UCSD-AML1 (cell line): ENCODE data around the gene KCND3.

Source experiments
- DNase-seq: peaks from one replicate; lab custom pipeline; 2025; ENCODE audit not compliant: unreplicated experiment; lab: John Stamatoyannopoulos, UW

KCND3 gene

GRCh38 chr1:111961016-111961415 is 28.5 kb downstream of the KCND3 start:
- no peak for DNase-seq

- no peak for DNase-seq
These were observed 30.0 kb downstream of the KCND3 start for GRCh38 chr1:111959436-111959835.

GRCh38 chr1:111958851-111959250 is 30.6 kb downstream of the KCND3 start:
- no peak for DNase-seq

GRCh38 chr1:111958075-111958474 is 31.4 kb downstream of the KCND3 start:
- no peak for DNase-seq

GRCh38 chr1:111956155-111956771 is 33.2 kb downstream of the KCND3 start:
- DNase-seq = no peak

- DNase-seq = no peak
These were observed 33.7 kb downstream of the KCND3 start for GRCh38 chr1:111955755-111956154.

- DNase-seq = no peak
These were observed 35.7 kb downstream of the KCND3 start for GRCh38 chr1:111953797-111954196.

- DNase-seq = no peak
These were observed 37.3 kb downstream of the KCND3 start for GRCh38 chr1:111952125-111952657.

- DNase-seq = peak; percentile 14
These were observed 41.0 kb downstream of the KCND3 start for GRCh38 chr1:111948209-111949171.

- no peak for DNase-seq
These were observed 45.4 kb downstream of the KCND3 start for GRCh38 chr1:111943846-111944749.

- no peak for DNase-seq
These were observed 46.4 kb downstream of the KCND3 start for GRCh38 chr1:111943066-111943465.

- no peak for DNase-seq
These were observed 50.9 kb downstream of the KCND3 start for GRCh38 chr1:111938536-111938935.

- DNase-seq = no peak
These were observed 51.3 kb downstream of the KCND3 start for GRCh38 chr1:111938123-111938522.

- DNase-seq = no peak
These were observed 52.2 kb downstream of the KCND3 start for GRCh38 chr1:111937147-111937725.

GRCh38 chr1:111934106-111934852 is 55.2 kb downstream of the KCND3 start:
- DNase-seq = no peak

GRCh38 chr1:111930356-111930755 is 59.1 kb downstream of the KCND3 start:
- DNase-seq = no peak

- no peak for DNase-seq
These were observed 60.9 kb downstream of the KCND3 start for GRCh38 chr1:111928531-111928930.

GRCh38 chr1:111927652-111928051 is 61.8 kb downstream of the KCND3 start:
- DNase-seq = no peak

- DNase-seq = no peak
These were observed 64.7 kb downstream of the KCND3 start for GRCh38 chr1:111924786-111925185.

GRCh38 chr1:111923766-111924165 is 65.7 kb downstream of the KCND3 start:
- no peak for DNase-seq
